OCI-LY1 (cell line): Measurements from ENCODE around the gene ZBTB38.
A peak's percentile ranks its signal among the peaks of the same experiment; 100 is the strongest.

Experiments
- H2AFZ ChIP-seq: fragments of 200-600 bp; sonication (generic), shearing (Covaris generic); 2 replicates; pipeline ENCODE4 v1.6.0; 2014; ENCODE audit warnings: antibody characterized with exemption, mild to moderate bottlenecking, low read length
- H3F3A ChIP-seq: fragments of 200-600 bp; sonication (generic), shearing (Covaris generic); 2 replicates; pipeline ENCODE4 v1.6.0; 2014; ENCODE audit warnings: mild to moderate bottlenecking, antibody characterized with exemption, low read length, moderate library complexity; ENCODE audit not compliant: insufficient read depth
- H3K27ac ChIP-seq: fragments of 200-600 bp; sonication (generic); 2 replicates; pipeline ENCODE4 v1.5.1; 2014; ENCODE audit warnings: low read length, mixed run types, mild to moderate bottlenecking, low read depth; ENCODE audit not compliant: poor library complexity, severe bottlenecking
- H3K27me3 ChIP-seq: fragments of 200-600 bp; sonication (generic); 2 replicates; pipeline ENCODE4 v1.6.0; 2014; ENCODE audit warnings: antibody characterized with exemption, mild to moderate bottlenecking, low read length, moderate library complexity; ENCODE audit not compliant: insufficient read depth
- H3K36me3 ChIP-seq: fragments of 200-600 bp; sonication (generic); 2 replicates; pipeline ENCODE4 v1.6.1; 2014; ENCODE audit warnings: mild to moderate bottlenecking, antibody characterized with exemption, low read length, moderate library complexity, mixed read lengths; ENCODE audit not compliant: insufficient read depth
- H3K4me1 ChIP-seq: fragments of 200-600 bp; sonication (generic); 2 replicates; pipeline ENCODE4 v1.5.1; 2014; ENCODE audit warnings: mild to moderate bottlenecking, low read length, moderate library complexity; ENCODE audit not compliant: insufficient read depth, severe bottlenecking
- H3K4me2 ChIP-seq: fragments of 200-600 bp; sonication (generic), shearing (Covaris generic); 2 replicates; pipeline ENCODE4 v1.6.1; 2014; ENCODE audit warnings: low read length
- H3K4me3 ChIP-seq: fragments of 200-600 bp; sonication (generic); 2 replicates; pipeline ENCODE4 v1.5.1; 2014; ENCODE audit warnings: low read length, low read depth, mild to moderate bottlenecking, mixed read lengths; ENCODE audit not compliant: poor library complexity, severe bottlenecking
- H3K79me2 ChIP-seq: fragments of 200-600 bp; shearing (Covaris generic); 2 replicates; pipeline ENCODE4 v1.6.1; 2016; ENCODE audit warnings: mixed run types, low read length, mixed read lengths; ENCODE audit not compliant: insufficient read depth
- H3K9ac ChIP-seq: fragments of 200-600 bp; sonication (generic), shearing (Covaris generic); 2 replicates; pipeline ENCODE4 v1.6.1; 2014; ENCODE audit warnings: mild to moderate bottlenecking, low read length, mixed read lengths
- H3K9me2 ChIP-seq: fragments of 200-600 bp; sonication (generic), shearing (Covaris generic); 2 replicates; pipeline ENCODE4 v1.6.1; 2014; ENCODE audit warnings: low read depth, mild to moderate bottlenecking, low read length, mixed read lengths
- H3K9me3 ChIP-seq: fragments of 200-600 bp; shearing (Covaris generic); 2 replicates; pipeline ENCODE4 v1.6.1; 2014; ENCODE audit warnings: low read length, mixed read lengths
- H4K20me1 ChIP-seq: fragments of 200-600 bp; sonication (generic), shearing (Covaris generic); 2 replicates; pipeline ENCODE4 v1.6.0; 2016; ENCODE audit warnings: mild to moderate bottlenecking, low read length; ENCODE audit not compliant: insufficient read depth
- EZH2 ChIP-seq: fragments of 200-600 bp; sonication (generic), shearing (Covaris generic); IDR thresholded peaks from 2 replicates; pipeline ENCODE4 v1.8.0; 2017; ENCODE audit warnings: borderline replicate concordance, mixed run types, mild to moderate bottlenecking, antibody characterized with exemption, low read length, moderate library complexity, mixed read lengths
- TF ChIP-seq, protein P1 (sequence below): fragments of 200-600 bp; sonication (generic), shearing (Covaris generic); IDR thresholded peaks from 2 replicates; pipeline ENCODE4 v1.5.1; 2017; ENCODE audit warnings: mild to moderate bottlenecking, antibody characterized with exemption, low read length, moderate library complexity, mixed read lengths

The ZBTB38 gene

GRCh38 chr3:141366285-141367037, 1.8 kb upstream of the ZBTB38 start:
- no peak overlapping the region for H2AFZ ChIP-seq
- no peaks in the 10 kb centered on the region for H3K27me3 ChIP-seq
- H3K9me2 ChIP-seq: no peaks in the 10 kb centered on the region
- no peaks in the 10 kb centered on the region for H4K20me1 ChIP-seq
- peaks cover 29% of the 10 kb centered on the region for H3K4me1 ChIP-seq
- H3K36me3 ChIP-seq: no peaks in the 10 kb centered on the region
- H3K4me2 ChIP-seq: no peak overlapping the region
- H3K4me3 ChIP-seq: no peak overlapping the region
- no peak for TF ChIP-seq EZH2
- TF ChIP-seq, protein P1, sequence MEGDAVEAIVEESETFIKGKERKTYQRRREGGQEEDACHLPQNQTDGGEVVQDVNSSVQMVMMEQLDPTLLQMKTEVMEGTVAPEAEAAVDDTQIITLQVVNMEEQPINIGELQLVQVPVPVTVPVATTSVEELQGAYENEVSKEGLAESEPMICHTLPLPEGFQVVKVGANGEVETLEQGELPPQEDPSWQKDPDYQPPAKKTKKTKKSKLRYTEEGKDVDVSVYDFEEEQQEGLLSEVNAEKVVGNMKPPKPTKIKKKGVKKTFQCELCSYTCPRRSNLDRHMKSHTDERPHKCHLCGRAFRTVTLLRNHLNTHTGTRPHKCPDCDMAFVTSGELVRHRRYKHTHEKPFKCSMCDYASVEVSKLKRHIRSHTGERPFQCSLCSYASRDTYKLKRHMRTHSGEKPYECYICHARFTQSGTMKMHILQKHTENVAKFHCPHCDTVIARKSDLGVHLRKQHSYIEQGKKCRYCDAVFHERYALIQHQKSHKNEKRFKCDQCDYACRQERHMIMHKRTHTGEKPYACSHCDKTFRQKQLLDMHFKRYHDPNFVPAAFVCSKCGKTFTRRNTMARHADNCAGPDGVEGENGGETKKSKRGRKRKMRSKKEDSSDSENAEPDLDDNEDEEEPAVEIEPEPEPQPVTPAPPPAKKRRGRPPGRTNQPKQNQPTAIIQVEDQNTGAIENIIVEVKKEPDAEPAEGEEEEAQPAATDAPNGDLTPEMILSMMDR: no peak
- H3K9me3 ChIP-seq: peaks cover 4% of the 10 kb centered on the region; the same call in 1 of the 2 replicates
- no peak overlapping the region for H3K9ac ChIP-seq
- no peak overlapping the region for H3K27ac ChIP-seq
- H3K79me2 ChIP-seq: no peaks in the 10 kb centered on the region
- no peaks in the 10 kb centered on the region for H3F3A ChIP-seq

- H4K20me1 ChIP-seq: no peaks in the 10 kb centered on the region
- H3K4me1 ChIP-seq: peaks cover 25% of the 10 kb centered on the region
- no peaks in the 10 kb centered on the region for H3K27me3 ChIP-seq
- peaks cover 4% of the 10 kb centered on the region; the same call in 1 of the 2 replicates for H3K9me3 ChIP-seq
- H3K9ac ChIP-seq: no peak overlapping the region
- no peaks in the 10 kb centered on the region for H3K9me2 ChIP-seq
- TF ChIP-seq, protein P1: no peak
- no peak for TF ChIP-seq EZH2
- H3K4me2 ChIP-seq: no peak overlapping the region
- H3F3A ChIP-seq: no peaks in the 10 kb centered on the region
- H3K79me2 ChIP-seq: no peaks in the 10 kb centered on the region
- H2AFZ ChIP-seq: no peak overlapping the region
- H3K36me3 ChIP-seq: no peaks in the 10 kb centered on the region
- no peak overlapping the region for H3K4me3 ChIP-seq
- no peak overlapping the region for H3K27ac ChIP-seq
These were observed 1.1 kb upstream of the ZBTB38 start for GRCh38 chr3:141367038-141367730.

DNA sequence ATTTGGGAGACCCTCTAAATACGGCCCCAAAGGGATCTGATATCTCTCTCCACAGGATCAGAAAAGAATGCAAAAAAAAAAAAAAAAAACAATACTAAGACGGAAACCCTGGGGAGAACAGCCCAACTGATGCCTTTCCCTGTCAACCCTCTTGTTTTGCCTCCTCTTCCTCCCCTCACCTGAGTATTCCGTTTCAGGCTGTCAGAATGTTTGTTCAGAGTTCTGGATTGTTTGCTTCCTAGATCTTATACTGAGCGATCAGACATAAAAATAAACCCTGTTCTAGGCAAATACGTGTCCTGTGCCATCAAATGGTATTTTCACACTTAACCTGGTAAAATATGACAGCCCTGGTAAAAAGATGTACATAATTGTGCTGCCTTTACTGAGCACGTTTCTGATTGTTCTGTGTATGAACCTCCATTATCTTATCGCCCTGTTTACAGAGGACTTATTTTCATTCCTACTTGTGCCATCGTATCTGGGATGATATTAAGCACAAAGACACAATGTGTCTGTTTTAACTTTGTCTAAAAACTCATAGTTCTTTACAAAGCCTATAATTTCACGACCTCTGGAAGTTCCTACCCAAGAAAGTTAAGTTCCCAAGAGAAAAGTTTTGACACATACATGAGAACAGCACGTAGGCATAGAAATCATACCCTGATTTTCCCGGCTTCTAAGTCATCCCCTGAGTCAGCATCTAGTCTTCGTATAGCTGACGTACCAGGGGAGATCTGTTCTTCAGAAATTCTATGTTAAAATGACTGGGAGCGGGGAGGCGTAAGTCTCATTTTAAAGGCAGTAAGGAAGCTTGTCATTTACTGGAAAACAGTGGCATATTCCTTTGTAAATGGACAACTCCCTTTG, 856 bp downstream of the ZBTB38 start:
- Histone ChIP-seq H3K79me2 (no peaks in the 10 kb centered on the region), H3K4me1 (peaks cover 40% of the 10 kb centered on the region), H3K9me3 (no peaks in the 10 kb centered on the region), H3K9me2 (no peaks in the 10 kb centered on the region), H4K20me1 (no peaks in the 10 kb centered on the region), H2AFZ (peak overlapping the region; percentile 64; the same call in 1 of the 2 replicates), H3K36me3 (no peaks in the 10 kb centered on the region), H3K9ac (peak overlapping the region; percentile 13), H3K27ac (peak overlapping the region; percentile 59), H3K27me3 (no peaks in the 10 kb centered on the region), H3K4me2 (peak overlapping the region; percentile 55), H3F3A (no peaks in the 10 kb centered on the region), H3K4me3 (no peak overlapping the region)
- TF ChIP-seq, protein P1: no peak
- TF ChIP-seq EZH2: no peak
